Neural progenitor cell (in vitro differentiated cells): ENCODE data around the gene MIEF1. TPM values are rescaled to one million over a fixed set of nuclear protein-coding genes. Genes with fewer than 3 reads are reported as not detected.

Source experiments
- DNase-seq: peaks from one replicate; pipeline ENCODE4 v3.0.0-alpha.2; 2016; ENCODE audit warnings: low spot score
- H2AFZ ChIP-seq: fragments of 200-600 bp; sonication (generic); replicated peaks from 2 replicates; pipeline ENCODE4 v1.6.1; 2016; ENCODE audit warnings: antibody characterized with exemption
- H3F3A ChIP-seq: fragments of 200-600 bp; sonication (generic); 2 replicates; pipeline ENCODE4 v1.6.1; 2016; ENCODE audit warnings: antibody characterized with exemption, low read depth
- H3K27ac ChIP-seq: fragments of 200-600 bp; sonication (generic); 2 replicates; pipeline ENCODE4 v1.5.1; 2016; ENCODE audit warnings: mild to moderate bottlenecking
- H3K27me3 ChIP-seq: fragments of 200-600 bp; sonication (generic); 2 replicates; pipeline ENCODE4 v1.6.1; 2016; ENCODE audit warnings: mild to moderate bottlenecking, moderate library complexity
- H3K36me3 ChIP-seq: fragments of 200-600 bp; sonication (generic); 2 replicates; pipeline ENCODE4 v1.5.1; 2016
- H3K4me1 ChIP-seq: fragments of 200-600 bp; sonication (generic); 2 replicates; pipeline ENCODE4 v1.6.1; 2016; ENCODE audit warnings: mixed run types
- H3K4me2 ChIP-seq: fragments of 200-600 bp; sonication (generic); 2 replicates; pipeline ENCODE4 v1.6.1; 2016
- H3K4me3 ChIP-seq: fragments of 200-600 bp; sonication (generic); 2 replicates; pipeline ENCODE4 v1.5.1; 2016
- H3K79me2 ChIP-seq: fragments of 200-600 bp; sonication (generic); 2 replicates; pipeline ENCODE4 v1.6.1; 2016; ENCODE audit warnings: low read depth
- H3K9ac ChIP-seq: fragments of 200-600 bp; sonication (generic); 2 replicates; pipeline ENCODE4 v1.6.1; 2016
- H3K9me3 ChIP-seq: fragments of 200-600 bp; sonication (generic); 2 replicates; pipeline ENCODE4 v1.5.1; 2016; ENCODE audit warnings: low read depth
- H4K20me1 ChIP-seq: fragments of 200-600 bp; sonication (generic); 2 replicates; pipeline ENCODE4 v1.6.1; 2016; ENCODE audit warnings: low read depth
- H3K27ac Mint-ChIP-seq: 3 replicates; pipeline ENCODE4 v1.8.0; 2021; ENCODE audit warnings: mixed read lengths
- H3K27me3 Mint-ChIP-seq: 2 replicates; pipeline ENCODE4 v1.8.0; 2022; ENCODE audit warnings: low read depth, mild to moderate bottlenecking, inconsistent platforms, moderate library complexity, mixed read lengths; ENCODE audit not compliant: insufficient read depth
- H3K36me3 Mint-ChIP-seq: 3 replicates; pipeline ENCODE4 v1.8.0; 2021; ENCODE audit warnings: mixed read lengths
- H3K4me1 Mint-ChIP-seq: 3 replicates; pipeline ENCODE4 v1.8.0; 2021; ENCODE audit warnings: mixed read lengths
- H3K4me3 Mint-ChIP-seq: 3 replicates; pipeline ENCODE4 v1.8.0; 2021; ENCODE audit warnings: mild to moderate bottlenecking, moderate library complexity, mixed read lengths
- H3K9me3 Mint-ChIP-seq: 3 replicates; pipeline ENCODE4 v1.8.0; 2020; ENCODE audit warnings: mixed read lengths
- CTCF ChIP-seq: fragments of 200-600 bp; sonication (generic); IDR thresholded peaks from 2 replicates; pipeline ENCODE4 v1.5.1; 2017; ENCODE audit warnings: antibody characterized with exemption, mild to moderate bottlenecking
- EZH2 ChIP-seq: fragments of 200-600 bp; sonication (generic); IDR thresholded peaks from 2 replicates; pipeline ENCODE4 v1.6.1; 2017; ENCODE audit warnings: antibody characterized with exemption, mild to moderate bottlenecking, moderate library complexity
- EZH2phosphoT487 ChIP-seq: fragments of 200-600 bp; sonication (generic); IDR thresholded peaks from 2 replicates; pipeline ENCODE4 v1.6.1; 2017; ENCODE audit warnings: antibody characterized with exemption
- total RNA-seq: library from RNA; depleted of rRNA; stranded (reverse); fragments of >200 nt; gene quantifications from 2 replicates; pipeline ENCODE4 v1.2.3, GENCODE V29; 2015; ENCODE audit warnings: low replicate concordance

MIEF1 gene
- total RNA-seq, 1 donor from 2014 or later = 22.0 TPM

- Histone ChIP-seq H3K27me3 (peaks cover 86% of the 10 kb centered on the region), H3K4me3 (no peak overlapping the region), H3F3A (peaks cover 3% of the 10 kb centered on the region), H4K20me1 (peaks cover 30% of the 10 kb centered on the region), H3K36me3 (no peaks in the 10 kb centered on the region), H3K4me1 (no peaks in the 10 kb centered on the region), H3K27ac (no peak overlapping the region), H2AFZ (no peak overlapping the region), H3K9me3 (no peaks in the 10 kb centered on the region), H3K4me2 (no peak overlapping the region), H3K79me2 (no peaks in the 10 kb centered on the region), H3K9ac (no peak overlapping the region)
- H3K36me3 Mint-ChIP-seq = no peaks in the 10 kb centered on the region
- no peak overlapping the region for H3K4me3 Mint-ChIP-seq
- DNase-seq = no peak
- peaks cover 35% of the 10 kb centered on the region for H3K27me3 Mint-ChIP-seq
- TF ChIP-seq CTCF (no peak), EZH2phosphoT487 (no peak), EZH2 (no peak)
- H3K4me1 Mint-ChIP-seq = peaks cover 2% of the 10 kb centered on the region
- no peaks in the 10 kb centered on the region for H3K9me3 Mint-ChIP-seq
- no peak overlapping the region for H3K27ac Mint-ChIP-seq
These were observed 44.9 kb downstream of the MIEF1 start for GRCh38 chr22:39546889-39547586.

GRCh38 chr22:39547587-39547947 is 45.5 kb downstream of the MIEF1 start:
- Histone ChIP-seq H3F3A (peaks cover 3% of the 10 kb centered on the region), H3K4me2 (no peak overlapping the region), H3K4me1 (no peaks in the 10 kb centered on the region), H3K79me2 (no peaks in the 10 kb centered on the region), H4K20me1 (peaks cover 30% of the 10 kb centered on the region), H3K27me3 (peaks cover 84% of the 10 kb centered on the region), H3K9ac (no peak overlapping the region), H3K36me3 (no peaks in the 10 kb centered on the region), H3K9me3 (no peaks in the 10 kb centered on the region), H3K4me3 (no peak overlapping the region), H2AFZ (no peak overlapping the region), H3K27ac (no peak overlapping the region)
- Mint-ChIP-seq H3K27ac (no peak overlapping the region), H3K4me3 (peak overlapping the region; percentile 1), H3K36me3 (no peaks in the 10 kb centered on the region), H3K27me3 (peaks cover 35% of the 10 kb centered on the region), H3K9me3 (no peaks in the 10 kb centered on the region), H3K4me1 (peaks cover 2% of the 10 kb centered on the region)
- TF ChIP-seq EZH2 = no peak
- TF ChIP-seq EZH2phosphoT487 = no peak
- TF ChIP-seq CTCF = no peak
- no peak for DNase-seq

GRCh38 chr22:39553429-39553828 is 51.3 kb downstream of the MIEF1 start:
- Mint-ChIP-seq H3K27ac (no peak overlapping the region), H3K27me3 (peaks cover 31% of the 10 kb centered on the region), H3K36me3 (no peaks in the 10 kb centered on the region), H3K4me1 (peaks cover 11% of the 10 kb centered on the region), H3K9me3 (no peaks in the 10 kb centered on the region), H3K4me3 (no peak overlapping the region)
- Histone ChIP-seq H4K20me1 (peaks cover 14% of the 10 kb centered on the region), H3K9me3 (no peaks in the 10 kb centered on the region), H3K4me2 (no peak overlapping the region), H2AFZ (no peak overlapping the region), H3K36me3 (no peaks in the 10 kb centered on the region), H3K4me1 (peaks cover 4% of the 10 kb centered on the region), H3K27ac (no peak overlapping the region), H3K9ac (no peak overlapping the region), H3K79me2 (no peaks in the 10 kb centered on the region), H3K4me3 (no peak overlapping the region), H3K27me3 (peaks cover 85% of the 10 kb centered on the region), H3F3A (peaks cover 4% of the 10 kb centered on the region)
- no peak for DNase-seq
- TF ChIP-seq CTCF (no peak), EZH2 (no peak), EZH2phosphoT487 (no peak)
